ENCODE results near the gene PLIN4. TPM values are rescaled to one million over a fixed set of nuclear protein-coding genes. Genes with fewer than 3 reads are reported as not detected.

PLIN4 gene
- total RNA-seq, 4 donors from 2014 or later: 1.4 to 6.7 (median 2.4) TPM

GRCh38 chr19:4506449-4507149 is 11.7 kb downstream of the PLIN4 start:
- intact Hi-C loops (cut with DNase I): no loop called here
- DNase-seq: no peak
- H3K36me3 ChIP-seq: peaks cover 4 to 45% (median 27%) of the 10 kb centered on the region in 3 donors

GRCh38 chr19:4505570-4506448 is 12.5 kb downstream of the PLIN4 start:
- H3K4me3 ChIP-seq: no peak overlapping the region
- no peaks in the 10 kb centered on the region for H3K27me3 ChIP-seq
- H3K9me3 ChIP-seq: no peaks in the 10 kb centered on the region
- TF ChIP-seq POLR2A (IDR thresholded peaks at IDR 0.05) (no peak), CTCF (IDR thresholded peaks at IDR 0.05) (no peak)
- no peaks in the 10 kb centered on the region for H3K4me1 ChIP-seq
- intact Hi-C loops (cut with DNase I): no loop called here
- no peak for DNase-seq
- H3K27ac ChIP-seq: no peak overlapping the region
- WGBS, 2 donors: 87 to 95% methylated on average over 18 to 33 of the region's 34 CpGs
- peaks cover 8 to 53% (median 35%) of the 10 kb centered on the region in 3 donors for H3K36me3 ChIP-seq

More at GRCh38 chr19:4506449-4507149, 11.7 kb downstream of the PLIN4 start:
- WGBS, 2 donors: 67 to 77% methylated on average over 5 of the region's 17 CpGs
- H3K27me3 ChIP-seq: no peaks in the 10 kb centered on the region
- H3K4me1 ChIP-seq: no peaks in the 10 kb centered on the region
- no peak for TF ChIP-seq CTCF (IDR thresholded peaks at IDR 0.05)
- no peak for TF ChIP-seq POLR2A (IDR thresholded peaks at IDR 0.05)
- no peak overlapping the region for H3K4me3 ChIP-seq
- no peak overlapping the region for H3K27ac ChIP-seq
- H3K9me3 ChIP-seq: no peaks in the 10 kb centered on the region

GRCh38 chr19:4504891-4505569 is 13.3 kb downstream of the PLIN4 start:
- 70 to 81% methylated on average over 5 to 15 of the region's 15 CpGs for WGBS, 2 donors
- no peak overlapping the region for H3K27ac ChIP-seq
- H3K9me3 ChIP-seq: no peaks in the 10 kb centered on the region
- DNase-seq: no peak
- intact Hi-C loops (cut with DNase I): no loop called here
- H3K4me1 ChIP-seq: no peaks in the 10 kb centered on the region
- H3K4me3 ChIP-seq: no peak overlapping the region
- no peaks in the 10 kb centered on the region for H3K27me3 ChIP-seq
- no peak for TF ChIP-seq CTCF (IDR thresholded peaks at IDR 0.05)
- TF ChIP-seq POLR2A (IDR thresholded peaks at IDR 0.05): no peak
- H3K36me3 ChIP-seq: peaks cover 8 to 61% (median 38%) of the 10 kb centered on the region in 3 donors

GRCh38 chr19:4504297-4504701 is 14.0 kb downstream of the PLIN4 start:
- H3K4me1 ChIP-seq: no peaks in the 10 kb centered on the region
- no peak overlapping the region for H3K4me3 ChIP-seq
- WGBS, 2 donors: 57 to 65% methylated on average over 4 to 5 of the region's 23 CpGs
- peaks cover 8 to 68% (median 38%) of the 10 kb centered on the region in 3 donors for H3K36me3 ChIP-seq
- H3K27ac ChIP-seq: no peak overlapping the region
- DNase-seq: no peak
- H3K27me3 ChIP-seq: no peaks in the 10 kb centered on the region
- no peaks in the 10 kb centered on the region for H3K9me3 ChIP-seq
- TF ChIP-seq CTCF (IDR thresholded peaks at IDR 0.05) (no peak), POLR2A (IDR thresholded peaks at IDR 0.05) (no peak)
- intact Hi-C loops (cut with DNase I): no loop called here
